Stimulated activated CD8-positive, alpha-beta memory T cell treated with anti-CD3 and anti-CD28 coated beads, Interleukin-7, amount 100 ng/mL, for 48 hours (primary cell): ENCODE measurements around the gene KAZN.

Experiments
- DNase-seq, 2 donors: peaks; one replicate each; pipeline ENCODE4 v3.0.0-alpha.2; 2020; ENCODE audit warnings: low read depth in 1 of 2; ENCODE audit errors: extremely low read depth in 1 of 2

Gene KAZN

DNA sequence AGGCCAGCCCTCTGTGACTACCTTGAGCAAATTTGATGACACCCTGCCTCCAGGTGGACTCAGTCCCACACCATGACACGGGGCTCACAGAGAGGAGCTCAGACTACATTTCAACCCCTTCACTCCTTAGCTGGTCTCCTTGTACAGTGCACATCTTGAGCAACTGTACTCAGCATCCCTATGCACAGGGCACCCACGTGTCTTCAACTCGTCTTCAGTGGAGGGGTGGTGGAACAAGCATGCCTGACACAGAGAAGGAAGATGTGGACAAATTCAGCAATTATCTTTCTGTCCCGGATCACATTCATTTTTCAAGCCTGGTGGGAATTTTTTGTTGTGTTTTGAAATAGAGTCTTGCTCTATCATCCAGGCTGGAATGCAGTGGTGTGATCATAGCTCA is 213.7 kb downstream of the KAZN start:
- no peak for DNase-seq

DNA sequence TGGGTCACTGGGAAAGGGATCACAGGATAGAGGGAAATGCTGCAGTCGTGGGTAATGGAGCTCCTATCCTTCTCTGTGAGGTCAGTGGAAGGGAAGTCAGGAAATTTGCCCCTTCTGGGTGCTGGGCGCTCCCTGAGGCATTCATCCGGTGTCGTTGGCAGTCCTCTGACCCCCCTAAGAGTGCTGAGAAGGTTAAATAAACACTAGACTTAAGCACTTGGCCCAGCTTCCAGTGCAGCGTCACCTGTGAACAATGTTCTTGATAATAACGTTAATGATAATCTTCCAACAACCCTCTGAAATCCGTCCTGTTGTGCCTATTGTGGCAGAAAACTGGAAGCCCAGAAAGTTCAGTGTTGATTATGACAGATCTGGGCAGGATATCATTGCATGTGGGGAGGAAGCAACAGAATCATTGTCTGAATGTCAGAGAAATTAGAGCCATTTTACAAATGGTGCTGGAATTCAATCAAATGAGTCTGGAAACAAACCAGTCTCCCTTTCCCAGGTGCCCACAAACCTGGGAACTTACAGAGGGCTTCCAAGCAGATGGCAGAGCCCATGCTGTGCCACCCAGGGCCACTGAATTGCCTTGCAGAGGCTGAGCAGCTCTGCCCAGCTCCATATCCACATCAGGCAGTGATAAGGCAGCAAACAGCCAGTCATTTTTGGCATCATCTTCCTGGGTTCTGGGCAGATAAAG is 216.8 kb downstream of the KAZN start:
- no peak for DNase-seq

DNA sequence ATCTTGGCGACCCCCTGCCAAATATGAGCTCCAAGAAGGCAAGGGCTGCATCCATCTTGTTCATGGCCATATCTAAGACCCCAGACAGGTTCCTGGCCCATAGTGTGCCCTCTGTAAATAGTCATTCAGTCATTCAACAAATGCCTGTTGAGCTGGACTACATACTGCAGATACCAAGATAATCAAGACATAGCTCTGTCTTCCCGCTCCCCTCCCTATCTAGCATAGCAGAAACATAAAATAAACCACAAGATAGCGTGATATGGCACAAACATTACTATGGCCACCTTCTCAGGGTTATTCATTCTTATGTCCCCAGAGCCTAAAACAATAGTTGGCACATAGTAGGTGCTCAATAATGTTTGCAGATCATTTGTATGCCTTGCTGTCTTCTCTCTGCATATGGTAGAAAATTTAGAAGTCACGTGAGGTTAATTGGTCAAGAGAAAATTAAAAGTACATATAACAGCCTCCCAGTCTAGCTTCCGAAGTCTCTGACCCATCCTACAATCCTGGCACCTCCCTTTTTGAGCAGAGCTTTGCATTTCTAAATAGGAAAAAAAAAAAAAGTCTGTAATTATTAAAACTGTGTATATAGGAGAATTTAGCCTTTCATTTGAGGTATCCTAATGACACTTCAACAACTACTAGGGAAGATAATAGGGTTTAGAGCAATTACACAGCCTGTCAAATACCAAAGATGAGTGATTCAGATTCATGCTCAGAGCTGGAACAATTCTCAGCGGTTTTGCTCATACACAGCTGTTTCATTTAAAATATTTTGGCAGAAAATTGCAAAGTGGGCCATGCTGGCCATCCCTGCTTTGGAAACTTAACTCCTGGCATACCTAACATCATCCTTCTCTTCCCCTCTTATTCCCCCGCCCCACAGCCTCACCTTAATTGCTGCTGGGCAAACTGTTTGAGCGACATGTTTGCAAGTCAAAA is 219.0 kb downstream of the KAZN start:
- DNase-seq, result no peak

DNA sequence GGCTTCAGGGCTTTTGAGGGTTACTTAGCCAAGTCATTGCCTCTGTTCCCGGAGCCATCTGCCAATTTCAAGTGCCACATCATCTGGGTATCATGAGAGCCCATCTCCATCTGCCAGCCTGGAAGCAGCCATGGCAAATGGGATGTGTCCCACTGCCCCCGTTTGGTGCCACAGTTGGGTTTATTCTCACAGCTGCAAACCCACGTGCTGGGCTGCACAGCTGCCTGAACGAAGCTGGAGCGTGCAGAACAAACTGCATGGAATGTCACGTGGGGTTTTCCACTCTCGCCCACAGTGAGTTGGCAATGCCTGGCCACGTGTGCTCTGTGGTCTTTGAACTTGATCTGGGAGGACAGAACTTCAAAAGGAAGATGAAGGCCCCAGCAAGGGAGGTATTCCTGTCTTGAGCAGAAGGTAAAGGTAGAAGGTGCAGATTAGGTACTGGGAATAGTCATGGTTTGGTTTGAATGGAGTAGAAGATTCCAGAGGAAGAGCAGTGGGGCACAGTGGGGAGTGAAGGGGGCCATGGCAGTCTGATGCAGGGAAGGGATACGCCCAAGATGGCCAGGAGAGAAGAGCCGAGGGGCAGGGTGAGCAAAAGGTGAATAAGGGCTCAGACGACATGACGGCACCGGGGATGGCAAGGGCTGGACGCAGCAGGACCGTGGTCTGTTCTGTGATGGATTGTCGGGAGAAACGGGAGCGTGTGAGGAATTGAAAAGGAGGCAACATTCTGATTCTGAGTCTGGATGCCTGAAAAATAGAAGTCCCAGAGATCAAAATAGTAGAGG is 222.0 kb downstream of the KAZN start:
- no peak for DNase-seq

DNA sequence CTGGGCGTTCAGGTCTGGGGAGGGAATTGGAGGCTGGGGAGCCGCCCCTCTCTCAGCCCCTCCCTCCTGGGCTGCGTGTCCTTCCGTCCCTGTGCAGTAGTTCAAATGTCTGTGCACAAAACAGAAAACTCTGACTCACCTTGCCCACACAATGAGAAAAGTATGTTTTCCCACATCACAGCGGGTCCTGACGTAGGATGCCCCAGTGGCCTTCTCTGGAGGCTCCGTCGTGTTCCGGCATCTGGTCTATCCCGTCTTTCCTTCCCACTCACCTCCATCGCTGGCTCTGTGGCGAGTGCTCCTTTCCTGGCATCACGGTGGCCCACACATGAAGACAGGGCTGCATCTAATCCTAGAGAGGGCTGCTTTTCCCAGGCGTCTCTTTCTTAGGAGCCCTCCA is 224.0 kb downstream of the KAZN start:
- DNase-seq, result no peak

DNA sequence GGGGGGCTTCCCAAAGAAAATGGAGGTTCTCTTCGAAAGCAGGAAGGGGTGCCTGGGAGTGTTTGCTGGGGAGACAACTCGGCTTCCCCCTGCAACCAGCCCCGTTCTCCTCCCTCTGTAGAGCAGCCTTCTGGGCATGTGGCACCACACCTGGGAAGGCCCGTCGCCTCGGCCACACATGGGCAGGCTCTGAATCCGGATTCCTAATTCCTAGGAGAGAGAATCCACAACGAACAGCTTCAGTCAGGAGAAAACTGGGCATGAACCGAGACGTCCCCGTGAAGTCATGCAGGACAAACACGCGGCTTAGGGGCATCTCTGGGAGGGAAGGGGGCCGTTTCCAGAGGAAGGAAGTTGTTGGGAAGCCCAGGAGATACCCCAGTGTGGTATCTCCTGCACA is 224.5 kb downstream of the KAZN start:
- DNase-seq, result no peak

DNA sequence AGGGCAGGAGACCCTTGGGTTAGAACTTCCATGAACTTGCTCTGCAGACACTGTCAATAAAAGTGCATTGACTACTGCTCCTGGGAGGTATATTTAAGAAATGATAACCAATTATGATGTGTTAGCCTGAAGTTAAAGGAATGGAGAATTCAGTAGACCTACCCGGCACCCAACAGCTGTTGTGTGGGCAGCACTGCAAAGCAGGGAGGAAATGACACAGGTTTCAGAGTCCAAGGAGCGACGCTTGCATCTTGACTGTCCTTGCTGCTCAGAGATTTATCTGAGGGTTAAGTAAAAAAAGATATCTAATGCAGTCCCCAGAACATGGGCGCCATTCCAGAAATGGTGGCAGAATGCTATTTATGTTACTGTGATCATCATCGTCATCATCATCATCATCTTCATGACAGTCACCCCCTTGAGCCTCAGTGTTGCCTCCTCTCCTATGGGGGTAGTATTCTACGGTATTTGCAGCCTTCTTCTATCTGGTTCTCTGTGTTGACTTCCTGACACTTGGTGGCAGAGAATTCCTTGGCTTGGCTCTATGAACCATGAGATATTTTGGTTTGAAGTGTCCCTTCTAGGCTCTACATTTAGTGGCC is 225.9 kb downstream of the KAZN start:
- DNase-seq, result no peak

DNA sequence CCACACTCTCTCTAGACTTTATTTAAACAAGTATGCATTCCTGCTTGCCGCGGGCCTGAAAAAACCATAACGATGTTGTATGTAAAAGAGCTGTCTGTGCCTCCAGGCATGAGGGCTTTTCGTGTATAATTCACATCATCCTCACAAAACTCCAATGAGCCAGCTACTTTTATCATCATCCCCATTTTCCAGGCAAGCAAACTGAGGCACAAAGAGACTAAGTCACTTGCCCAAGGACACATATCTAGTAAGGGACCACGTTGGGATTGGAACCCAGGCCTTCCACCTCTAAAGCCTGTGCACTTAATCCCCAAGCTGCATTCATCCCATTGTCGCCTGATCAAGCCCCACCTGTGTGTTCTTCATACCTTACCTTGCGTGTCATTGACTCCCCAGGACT is 226.9 kb downstream of the KAZN start:
- no peak for DNase-seq

DNA sequence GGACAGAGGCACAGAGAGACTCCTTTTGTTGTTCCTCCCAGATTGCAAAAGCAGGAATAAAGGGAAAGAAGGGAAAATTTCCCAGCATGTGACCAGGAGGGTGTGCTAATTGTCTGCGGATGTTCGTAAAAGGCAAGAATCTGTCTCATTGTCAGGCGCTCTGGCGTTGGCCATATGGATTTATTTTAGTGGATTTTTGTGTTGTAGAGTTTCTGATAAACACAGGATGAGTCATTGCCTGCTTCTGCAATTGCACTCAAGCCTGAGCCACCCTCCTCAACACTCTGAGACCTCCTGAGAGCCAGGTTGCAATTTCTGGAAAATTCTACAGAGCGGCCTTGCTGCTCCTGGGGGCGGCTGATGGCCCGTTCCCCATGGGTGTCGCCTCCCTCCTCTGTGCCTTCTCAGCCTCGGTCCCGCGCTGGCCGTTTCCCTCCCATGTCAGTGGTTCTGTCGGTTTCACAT is 227.7 kb downstream of the KAZN start:
- DNase-seq, result no peak

DNA sequence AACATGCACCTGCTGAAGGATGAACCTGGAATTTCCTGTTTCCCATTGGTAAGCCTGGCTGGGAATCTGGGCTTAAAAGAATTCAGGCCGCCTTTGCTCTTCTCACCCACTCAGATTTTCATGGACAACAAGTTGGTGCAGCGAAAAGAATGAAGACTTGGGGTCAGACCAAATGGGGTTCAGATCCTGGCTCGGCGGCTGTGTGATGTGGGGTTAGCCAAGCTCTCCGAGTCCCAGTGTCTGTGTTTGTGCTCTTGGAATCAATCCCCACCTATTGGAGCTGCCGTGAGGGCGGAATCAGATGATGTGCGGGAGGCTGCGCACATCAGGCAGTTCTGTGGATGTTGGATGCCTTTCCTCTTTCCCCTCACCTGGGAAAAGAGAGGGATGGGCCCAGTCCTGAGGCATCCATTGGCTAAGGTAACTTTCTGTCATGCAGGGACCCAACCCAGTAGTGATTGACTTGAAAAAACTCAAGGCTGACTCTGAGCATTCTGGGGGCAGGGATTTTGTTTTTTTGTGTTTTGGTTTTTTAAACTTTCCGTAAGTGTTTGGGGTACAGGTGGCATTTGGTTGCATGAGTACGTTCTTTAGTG is 228.3 kb downstream of the KAZN start:
- no peak for DNase-seq

DNA sequence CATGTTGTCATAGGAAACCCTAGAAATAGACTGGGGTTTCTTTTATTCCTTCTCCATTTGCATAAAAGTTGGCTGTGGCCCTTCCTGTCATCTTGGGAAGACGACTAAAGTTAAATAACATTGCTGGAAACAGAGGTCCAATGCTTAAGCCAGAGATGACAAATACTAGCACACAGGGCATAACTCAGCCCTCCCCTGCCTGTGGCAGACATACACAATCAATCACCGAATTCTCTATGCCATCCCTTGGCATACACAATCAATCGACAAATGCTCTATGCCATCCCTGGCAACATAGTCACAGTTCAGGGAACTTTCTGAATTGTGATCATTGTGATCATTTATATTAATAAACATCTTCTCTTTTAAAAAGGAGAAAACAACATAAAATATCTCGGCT is 229.4 kb downstream of the KAZN start:
- no peak for DNase-seq

DNA sequence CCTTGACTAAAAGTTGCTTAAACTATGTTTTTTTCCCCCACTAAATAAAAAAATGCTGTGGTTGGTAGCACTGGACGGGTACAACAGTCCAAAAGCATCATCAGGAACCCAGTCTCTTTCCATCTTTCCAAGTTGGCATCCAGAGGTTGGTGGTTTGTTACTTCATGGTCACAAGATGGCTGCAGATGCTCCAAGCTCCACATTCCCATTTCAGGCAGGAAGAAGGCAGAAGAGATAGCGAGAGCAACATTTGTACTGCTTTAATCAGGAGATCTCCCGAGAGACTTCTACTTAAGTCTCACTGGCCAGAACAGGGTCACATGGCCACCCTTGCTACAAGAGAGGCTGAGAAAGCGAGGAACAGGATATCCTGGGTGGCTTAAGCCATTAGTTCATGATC is 230.2 kb downstream of the KAZN start:
- DNase-seq, result no peak

DNA sequence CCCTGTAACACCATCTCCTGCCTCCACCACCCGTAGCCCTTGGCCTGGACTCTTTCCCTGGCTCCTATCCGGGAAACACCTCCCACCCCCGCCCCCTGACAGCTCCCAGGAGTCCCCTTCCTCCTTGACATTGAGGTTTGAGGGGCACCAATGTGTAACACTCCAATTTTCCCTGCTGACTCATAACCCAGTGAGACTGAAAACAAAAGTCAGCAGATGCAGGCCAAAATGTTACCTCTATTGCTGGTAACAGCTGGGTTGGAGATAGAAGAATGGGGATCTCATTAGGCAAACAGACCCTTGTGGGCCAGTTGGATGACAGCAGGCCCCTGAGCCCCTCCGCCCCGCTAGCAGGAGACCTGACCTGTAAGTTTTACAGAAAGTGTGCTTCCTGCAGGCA is 237.2 kb downstream of the KAZN start:
- no peak for DNase-seq

DNA sequence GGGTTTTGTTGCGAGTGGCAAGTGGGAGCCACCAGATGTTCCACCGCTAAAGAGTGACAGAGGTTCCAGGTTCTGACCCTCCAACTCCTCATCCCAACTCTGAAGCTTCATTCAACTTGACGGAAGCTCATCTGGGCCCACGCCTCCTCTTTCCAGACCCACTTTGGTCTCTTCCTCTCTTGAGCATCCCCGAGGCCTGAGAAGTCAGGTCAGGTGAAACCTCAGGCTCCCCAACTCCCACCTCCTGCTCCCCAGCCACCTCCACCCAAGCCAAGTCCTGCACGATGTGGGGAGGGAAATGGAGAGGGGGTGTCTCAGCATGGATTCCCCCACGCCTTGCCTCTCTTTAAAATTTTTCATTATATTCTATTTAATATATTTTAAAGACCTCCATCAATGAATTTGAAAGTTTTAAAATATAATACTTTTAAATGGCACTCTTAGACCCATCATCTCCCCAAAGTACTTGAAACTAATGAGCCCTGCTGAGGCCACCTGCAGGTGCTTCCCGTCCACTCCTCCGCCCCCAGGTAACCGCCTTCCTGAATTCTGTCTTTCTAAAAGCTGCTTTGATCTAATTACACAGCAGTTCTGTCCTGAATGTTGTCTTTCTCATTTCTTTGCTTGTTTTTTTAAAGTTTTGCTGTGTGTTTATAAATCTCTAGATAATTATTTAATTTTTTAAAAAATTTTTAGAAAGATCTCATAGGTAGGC is 238.1 kb downstream of the KAZN start:
- DNase-seq, result no peak

DNA sequence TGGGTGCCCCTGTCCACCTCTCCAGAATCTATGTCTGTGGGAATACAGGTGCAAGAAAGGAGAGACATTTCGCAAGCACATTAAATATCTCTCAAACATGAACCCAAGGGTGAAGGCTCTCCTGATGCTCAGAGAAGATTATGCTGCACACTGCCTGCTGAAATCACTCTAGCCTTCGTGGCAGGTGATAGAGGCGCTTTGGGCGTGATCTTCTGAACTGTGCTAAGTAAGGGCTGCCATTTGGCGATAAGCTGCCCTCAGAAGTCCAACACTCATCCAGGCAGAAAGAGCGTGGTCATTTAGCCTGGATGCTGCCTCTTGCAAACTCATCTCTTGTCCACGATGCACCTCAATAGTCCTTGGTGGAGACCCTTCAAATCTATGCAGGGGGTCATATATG is 241.9 kb downstream of the KAZN start:
- no peak for DNase-seq

DNA sequence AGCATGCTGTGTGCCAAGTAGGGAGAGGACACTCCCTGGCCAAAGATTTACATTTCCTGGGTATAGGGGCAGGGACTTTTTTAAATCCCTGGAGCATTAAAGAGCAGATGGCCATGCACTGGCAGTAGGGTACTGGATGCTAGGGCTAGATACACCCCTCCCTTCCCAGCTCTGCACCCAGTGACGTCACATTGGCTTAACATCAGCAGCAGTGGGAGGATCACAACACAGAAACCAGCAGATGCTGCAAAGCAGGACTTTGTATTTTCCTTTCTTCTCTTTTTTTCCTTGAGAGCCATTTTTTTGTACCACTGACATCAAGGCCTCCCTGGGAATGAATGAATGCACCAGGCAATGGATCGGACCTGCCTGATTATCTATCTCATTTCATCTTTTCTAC is 243.0 kb downstream of the KAZN start:
- DNase-seq, result no peak

DNA sequence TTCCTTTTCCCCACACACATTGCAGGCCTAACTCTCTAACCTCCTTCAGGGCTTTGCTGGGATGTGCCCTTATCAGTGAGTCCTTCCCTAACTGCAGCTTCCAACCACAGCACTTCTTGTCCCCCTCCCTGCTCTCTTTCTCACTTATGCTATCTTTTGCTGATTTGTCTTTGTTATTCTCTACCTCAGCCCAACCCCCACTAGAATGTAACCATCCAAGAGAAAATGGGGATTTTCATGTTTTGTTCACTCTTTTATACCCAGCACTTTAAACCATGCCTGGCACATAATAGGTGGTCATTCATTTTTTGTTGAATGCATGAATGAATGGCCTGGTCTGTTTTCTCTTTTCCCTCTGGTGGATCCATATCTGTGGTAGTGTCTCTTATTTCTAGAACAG is 243.5 kb downstream of the KAZN start:
- DNase-seq, result no peak

DNA sequence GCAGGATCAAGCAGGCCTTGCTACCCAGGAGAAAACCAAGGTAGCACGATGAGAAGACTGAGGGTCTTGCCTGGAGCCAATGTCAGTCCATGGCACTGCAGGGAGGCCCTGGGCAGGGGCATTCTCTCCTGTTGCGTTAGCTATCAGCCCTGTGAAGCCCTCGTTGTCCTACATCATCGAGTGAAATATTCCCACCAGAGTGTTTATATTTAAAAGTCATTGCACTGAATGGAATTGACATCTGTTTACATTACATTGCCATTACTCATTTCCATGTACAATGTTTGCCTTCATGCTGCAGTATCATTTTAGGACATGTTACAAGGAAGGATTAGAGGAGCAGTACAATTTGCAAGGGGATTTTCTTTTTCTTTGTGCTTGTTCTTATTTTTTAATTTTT is 243.9 kb downstream of the KAZN start:
- no peak for DNase-seq

DNA sequence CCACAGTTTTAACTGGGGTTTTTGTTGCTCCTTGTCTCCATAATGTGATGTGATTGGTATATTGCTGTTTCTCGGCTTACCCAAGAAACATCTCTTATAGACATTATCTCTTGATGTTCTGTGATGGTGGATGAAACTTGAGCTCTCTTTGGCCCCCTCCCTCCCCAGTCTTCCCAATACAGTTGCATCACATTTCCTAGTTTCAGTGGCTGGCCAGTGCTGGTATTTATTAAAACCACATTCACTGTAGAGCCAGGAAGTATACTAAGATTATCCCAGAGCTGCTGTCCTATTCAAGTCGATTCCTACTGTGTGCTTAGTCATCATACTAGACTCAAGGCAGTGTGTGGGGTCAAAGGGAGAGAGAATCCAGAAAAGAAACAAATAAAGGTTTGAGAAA is 244.4 kb downstream of the KAZN start:
- no peak for DNase-seq

DNA sequence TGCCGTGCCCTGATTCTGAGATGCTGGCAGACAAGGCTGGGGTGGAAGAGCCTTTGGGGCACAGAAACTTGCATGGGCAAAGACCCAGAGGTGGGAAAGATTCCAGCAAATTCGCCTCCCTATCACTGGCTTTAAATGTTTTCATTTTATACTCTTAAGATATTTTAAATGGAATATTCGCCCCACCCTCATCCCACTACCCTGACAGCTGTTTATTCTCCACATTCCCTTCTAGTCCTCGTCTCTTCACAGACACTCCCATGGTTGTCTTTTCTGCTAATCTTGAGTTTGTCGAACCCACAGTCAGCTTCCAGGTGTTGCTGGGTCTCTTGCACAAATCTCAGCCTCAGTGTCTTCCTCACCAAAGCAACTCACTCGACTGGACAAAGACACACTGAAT is 245.0 kb downstream of the KAZN start:
- DNase-seq, result no peak
